SK-N-MC (cell line): ENCODE data around the gene INSYN1.

ENCODE experiments used
- EZH2 ChIP-seq: fragments of 200-600 bp; sonication (generic); IDR thresholded peaks from one replicate; pipeline ENCODE4 v1.6.1; 2017; ENCODE audit warnings: antibody characterized with exemption
- POLR2AphosphoS5 ChIP-seq: IDR thresholded peaks from 2 replicates; pipeline ENCODE4 v1.6.1; 2012; ENCODE audit warnings: mild to moderate bottlenecking, low read depth, low read length, borderline replicate concordance

DNA sequence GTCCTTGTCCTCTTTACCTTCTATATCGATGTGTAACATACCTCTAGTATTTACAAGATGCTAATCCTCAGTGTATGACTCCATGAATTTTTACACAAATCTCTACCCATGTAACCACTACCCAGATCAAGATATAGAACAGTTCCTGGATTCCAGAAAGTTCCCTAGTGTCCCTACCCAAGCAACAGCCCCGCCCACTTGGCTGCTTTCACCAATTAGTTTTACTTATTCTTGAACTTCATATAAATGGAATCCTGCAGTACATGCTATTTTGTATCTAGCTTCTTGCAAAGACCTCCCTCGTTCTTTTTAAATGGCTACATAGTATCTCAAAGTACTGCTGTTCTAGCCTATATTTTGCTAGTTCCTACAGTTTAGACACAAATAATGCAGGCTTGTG lies 35.9 kb downstream of the INSYN1 start:
- TF ChIP-seq EZH2 (no peak), POLR2AphosphoS5 (no peak)
